Central memory CD8-positive, alpha-beta T cell (primary cell): ENCODE measurements around the gene ABCC1.

Source experiments
- ATAC-seq: fragments of 150-1000 bp; cut with Tn5 transposase; replicated peaks from 2 replicates; pipeline ENCODE4 v1.10.0; 2022; ENCODE audit warnings: mild to moderate bottlenecking, moderate FRiP score, moderate number of reproducible peaks; ENCODE audit not compliant: poor library complexity, severe bottlenecking; ENCODE audit errors: extremely low read depth
- DNase-seq, 2 donors: peaks; one replicate each; pipeline ENCODE4 v3.0.0; 2021; ENCODE audit warnings: low spot score in 2 of 2
- H3K27ac Mint-ChIP-seq: one replicate; pipeline ENCODE4 v1.8.0; 2022; ENCODE audit warnings: low read depth, mild to moderate bottlenecking, moderate library complexity, mixed read lengths
- H3K27me3 Mint-ChIP-seq: one replicate; pipeline ENCODE4 v1.8.0; 2022; ENCODE audit warnings: mixed read lengths
- H3K36me3 Mint-ChIP-seq: one replicate; pipeline ENCODE4 v1.8.0; 2022; ENCODE audit warnings: mild to moderate bottlenecking, moderate library complexity, mixed read lengths; ENCODE audit not compliant: insufficient read depth
- H3K4me1 Mint-ChIP-seq: one replicate; pipeline ENCODE4 v1.8.0; 2022; ENCODE audit warnings: mixed read lengths
- H3K4me3 Mint-ChIP-seq: one replicate; pipeline ENCODE4 v1.8.0; 2022; ENCODE audit warnings: mild to moderate bottlenecking, moderate library complexity, mixed read lengths
- H3K9me3 Mint-ChIP-seq: one replicate; pipeline ENCODE4 v1.8.0; 2022; ENCODE audit warnings: mixed read lengths

The ABCC1 gene

DNA sequence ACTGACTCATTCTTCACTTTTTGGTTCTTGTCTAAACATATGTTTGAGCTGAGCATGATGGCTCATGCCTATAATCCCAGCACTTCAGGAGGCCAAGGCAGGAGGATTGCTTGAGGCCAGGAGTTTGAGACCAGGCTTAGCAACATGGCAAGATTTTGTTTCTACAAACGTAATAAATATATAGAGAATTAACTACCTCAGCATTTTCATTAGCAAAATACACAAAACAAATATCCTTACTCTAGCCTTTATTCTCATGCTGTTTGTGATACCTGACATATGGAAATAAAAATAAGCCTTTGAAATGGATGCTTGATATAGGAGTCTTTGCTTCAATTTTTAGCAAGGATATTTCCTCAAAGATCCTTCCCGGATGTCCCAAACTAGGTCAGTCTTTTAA, 132.8 kb downstream of the ABCC1 start:
- no peak overlapping the region for H3K27ac Mint-ChIP-seq
- H3K36me3 Mint-ChIP-seq = peaks cover 35% of the 10 kb centered on the region
- ATAC-seq (no peak), DNase-seq (no peak)
- H3K4me3 Mint-ChIP-seq = no peak overlapping the region
- peaks cover 5% of the 10 kb centered on the region for H3K4me1 Mint-ChIP-seq
- H3K27me3 Mint-ChIP-seq = no peaks in the 10 kb centered on the region
- no peaks in the 10 kb centered on the region for H3K9me3 Mint-ChIP-seq

DNA sequence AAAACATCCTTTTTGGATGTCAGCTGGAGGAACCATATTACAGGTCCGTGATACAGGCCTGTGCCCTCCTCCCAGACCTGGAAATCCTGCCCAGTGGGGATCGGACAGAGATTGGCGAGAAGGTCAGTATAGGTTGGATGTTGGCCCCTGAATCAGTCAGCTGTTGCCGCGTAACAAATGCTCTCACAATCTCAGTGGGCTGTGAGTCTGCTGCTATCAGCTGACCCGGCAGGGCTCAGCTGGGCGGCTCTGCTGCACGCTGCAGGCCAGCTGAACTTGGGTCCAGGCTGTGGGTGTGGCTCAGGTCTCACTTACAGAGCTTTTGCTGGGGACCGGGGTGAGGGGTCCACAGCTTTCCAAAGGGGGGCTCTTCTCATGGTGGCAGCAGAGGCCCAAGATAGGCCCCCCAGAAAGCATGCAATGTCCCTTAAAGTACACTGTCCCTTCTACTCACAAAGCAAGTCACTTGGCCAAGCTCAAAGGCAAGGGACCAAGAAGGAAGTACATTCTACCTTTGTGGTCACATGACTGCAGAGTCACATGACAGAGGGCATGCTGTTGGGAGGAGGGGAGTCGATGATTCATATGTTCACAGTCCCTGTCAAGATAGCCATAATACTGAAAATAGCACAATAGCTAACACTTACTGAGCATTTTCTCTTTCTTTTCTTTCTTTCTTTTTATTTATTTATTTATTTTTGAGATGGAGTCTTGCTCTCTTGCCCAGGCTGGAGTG, 134.2 kb downstream of the ABCC1 start:
- H3K36me3 Mint-ChIP-seq = peaks cover 37% of the 10 kb centered on the region
- no peak overlapping the region for H3K4me3 Mint-ChIP-seq
- ATAC-seq (no peak), DNase-seq (no peak)
- H3K27ac Mint-ChIP-seq = peak overlapping the region; percentile 19
- H3K4me1 Mint-ChIP-seq = peaks cover 5% of the 10 kb centered on the region
- no peaks in the 10 kb centered on the region for H3K9me3 Mint-ChIP-seq
- H3K27me3 Mint-ChIP-seq = no peaks in the 10 kb centered on the region

DNA sequence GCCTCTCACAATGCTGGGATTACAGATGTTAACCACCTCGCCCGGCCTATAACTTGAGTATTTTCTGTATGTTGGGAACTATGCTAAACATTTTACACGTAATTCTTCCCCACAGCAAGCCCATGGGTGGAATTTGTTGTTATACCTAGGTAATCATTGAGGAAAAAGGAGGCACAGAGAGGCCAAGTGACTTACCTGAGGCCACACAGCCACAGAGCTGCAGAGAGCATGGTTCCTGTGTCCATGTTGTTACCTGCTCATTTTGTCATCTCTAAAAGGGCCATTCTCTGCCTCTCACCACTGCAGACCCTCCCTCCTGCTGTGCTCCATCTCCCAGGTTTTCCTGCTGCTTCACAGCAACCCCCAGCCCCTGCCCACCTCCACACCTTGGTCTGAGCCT, 135.5 kb downstream of the ABCC1 start:
- Mint-ChIP-seq H3K27me3 (no peaks in the 10 kb centered on the region), H3K4me3 (no peak overlapping the region), H3K36me3 (peaks cover 35% of the 10 kb centered on the region), H3K4me1 (no peaks in the 10 kb centered on the region), H3K9me3 (no peaks in the 10 kb centered on the region), H3K27ac (no peak overlapping the region)
- DNase-seq (no peak), ATAC-seq (no peak)

DNA sequence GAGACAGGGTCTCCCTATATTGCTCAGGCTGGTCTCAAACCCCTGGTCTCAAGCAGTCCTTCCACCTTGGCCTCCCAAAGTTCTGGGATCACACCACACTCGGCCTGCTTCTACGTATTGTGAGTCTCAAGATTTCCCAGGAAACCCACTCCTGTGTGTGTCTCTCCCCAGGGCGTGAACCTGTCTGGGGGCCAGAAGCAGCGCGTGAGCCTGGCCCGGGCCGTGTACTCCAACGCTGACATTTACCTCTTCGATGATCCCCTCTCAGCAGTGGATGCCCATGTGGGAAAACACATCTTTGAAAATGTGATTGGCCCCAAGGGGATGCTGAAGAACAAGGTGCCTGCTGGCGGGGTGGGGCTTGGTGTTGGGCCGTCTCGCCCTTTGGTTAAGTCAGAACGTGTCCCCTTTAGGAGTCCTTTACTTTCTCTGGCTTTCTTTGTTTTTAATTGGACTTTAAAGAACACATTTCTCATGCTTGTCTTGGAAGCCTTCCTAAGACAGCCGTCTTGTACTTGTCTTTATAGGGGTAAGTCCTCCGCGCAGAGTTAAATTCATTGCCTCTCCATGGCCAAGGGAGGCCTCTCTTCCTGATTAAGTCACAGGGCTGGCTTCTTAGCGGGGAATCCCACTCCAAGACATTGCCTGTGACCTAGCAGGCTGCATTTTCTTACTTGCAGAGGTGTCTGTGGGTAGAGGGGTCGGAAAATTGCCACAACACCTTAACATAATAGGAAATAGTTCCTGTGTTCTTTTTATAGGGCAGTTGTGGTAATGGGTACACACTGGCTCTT, 137.4 kb downstream of the ABCC1 start:
- H3K9me3 Mint-ChIP-seq = no peaks in the 10 kb centered on the region
- DNase-seq (no peak), ATAC-seq (no peak)
- H3K36me3 Mint-ChIP-seq = peaks cover 51% of the 10 kb centered on the region
- no peak overlapping the region for H3K4me3 Mint-ChIP-seq
- peak overlapping the region; percentile 90 for H3K27ac Mint-ChIP-seq
- H3K4me1 Mint-ChIP-seq = no peaks in the 10 kb centered on the region
- H3K27me3 Mint-ChIP-seq = no peaks in the 10 kb centered on the region

DNA sequence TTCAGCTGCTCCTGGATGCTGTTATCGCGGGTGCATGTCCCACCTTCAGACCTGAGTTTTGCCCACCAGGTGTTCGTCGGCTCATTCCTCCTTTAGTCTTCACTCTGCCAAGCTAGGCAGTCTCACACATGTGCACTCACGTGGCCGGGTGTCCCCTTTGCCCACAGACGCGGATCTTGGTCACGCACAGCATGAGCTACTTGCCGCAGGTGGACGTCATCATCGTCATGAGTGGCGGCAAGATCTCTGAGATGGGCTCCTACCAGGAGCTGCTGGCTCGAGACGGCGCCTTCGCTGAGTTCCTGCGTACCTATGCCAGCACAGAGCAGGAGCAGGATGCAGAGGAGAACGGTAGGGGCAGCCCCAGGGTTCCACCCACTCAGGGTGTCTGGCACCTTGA, 140.8 kb downstream of the ABCC1 start:
- H3K4me3 Mint-ChIP-seq = no peak overlapping the region
- no peaks in the 10 kb centered on the region for H3K4me1 Mint-ChIP-seq
- no peaks in the 10 kb centered on the region for H3K9me3 Mint-ChIP-seq
- no peaks in the 10 kb centered on the region for H3K27me3 Mint-ChIP-seq
- H3K36me3 Mint-ChIP-seq = peaks cover 48% of the 10 kb centered on the region
- ATAC-seq (no peak), DNase-seq (no peak)
- H3K27ac Mint-ChIP-seq = peak overlapping the region; percentile 53

DNA sequence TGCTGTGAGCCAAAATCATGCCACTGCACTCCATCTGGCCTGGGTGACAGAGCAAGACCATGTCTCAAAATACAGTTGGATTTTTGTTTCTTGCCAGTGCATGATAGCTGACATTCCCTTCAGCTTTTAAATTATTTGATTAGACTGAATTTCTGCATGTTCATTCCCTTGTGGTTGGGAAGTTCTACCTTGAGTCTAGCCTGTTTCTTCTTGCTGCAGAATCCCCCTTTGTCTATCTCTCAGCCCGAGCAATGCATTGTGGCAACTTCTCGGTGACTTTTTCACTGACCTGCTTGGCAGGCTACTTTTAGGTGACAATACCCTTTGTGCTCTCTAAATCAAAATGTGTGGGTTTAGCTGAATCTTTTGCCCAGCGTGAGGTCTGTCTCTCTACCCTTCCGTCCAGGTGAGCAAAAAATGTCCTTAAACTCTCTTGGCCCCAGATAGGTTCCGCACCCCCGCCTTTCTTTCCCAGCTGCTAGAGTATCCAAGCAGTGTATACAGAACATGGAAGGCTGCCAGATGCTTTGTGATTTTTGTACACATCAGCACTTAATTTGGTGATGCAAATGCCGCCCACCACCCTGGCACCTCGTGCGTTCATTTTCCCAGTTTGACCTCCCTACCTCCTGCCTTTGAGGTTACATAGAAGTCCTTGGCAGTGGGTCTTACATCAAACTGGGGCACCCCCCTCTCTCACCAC, 143.7 kb downstream of the ABCC1 start:
- no peaks in the 10 kb centered on the region for H3K4me1 Mint-ChIP-seq
- no peak overlapping the region for H3K4me3 Mint-ChIP-seq
- peaks cover 53% of the 10 kb centered on the region for H3K36me3 Mint-ChIP-seq
- H3K27ac Mint-ChIP-seq = no peak overlapping the region
- DNase-seq = no peak
- ATAC-seq = no peak
- no peaks in the 10 kb centered on the region for H3K9me3 Mint-ChIP-seq
- H3K27me3 Mint-ChIP-seq = no peaks in the 10 kb centered on the region

DNA sequence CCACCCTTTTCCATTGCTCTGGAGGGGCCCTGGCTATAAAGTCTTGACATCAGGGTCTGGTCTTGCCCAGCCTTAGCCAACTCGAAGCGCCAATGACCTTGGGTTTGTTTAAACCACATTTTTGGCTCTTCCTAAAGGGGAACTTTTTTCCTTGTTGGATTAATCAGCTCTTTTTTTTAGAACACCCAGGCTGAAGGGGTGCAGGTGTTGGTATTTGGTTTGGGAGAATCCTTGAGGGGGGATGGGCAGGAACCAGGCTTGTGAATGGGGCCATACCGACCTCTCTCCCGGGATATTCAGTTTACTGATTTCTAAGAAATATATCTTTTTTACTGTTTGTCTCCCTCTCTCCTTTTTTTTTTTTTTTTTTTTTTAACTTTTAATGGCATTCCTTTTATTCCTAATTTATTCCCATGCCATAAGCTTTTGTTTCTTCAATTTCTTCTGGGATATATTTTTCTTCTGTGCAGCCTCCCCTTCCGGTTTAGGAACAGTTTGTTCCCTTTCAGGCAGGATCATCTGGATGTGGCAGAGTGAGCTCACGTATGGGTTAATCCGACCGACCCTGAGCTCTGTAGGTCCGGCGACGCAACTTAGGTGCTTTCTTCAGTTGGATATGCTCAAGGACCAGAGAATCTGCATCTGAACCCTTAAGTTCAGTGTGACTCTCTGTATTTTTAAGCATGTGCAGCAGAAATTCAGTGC, 144.4 kb downstream of the ABCC1 start:
- no peaks in the 10 kb centered on the region for H3K9me3 Mint-ChIP-seq
- ATAC-seq (no peak), DNase-seq (no peak)
- H3K4me3 Mint-ChIP-seq = no peak overlapping the region
- H3K4me1 Mint-ChIP-seq = no peaks in the 10 kb centered on the region
- no peaks in the 10 kb centered on the region for H3K27me3 Mint-ChIP-seq
- peak overlapping the region; percentile 36 for H3K27ac Mint-ChIP-seq
- peaks cover 47% of the 10 kb centered on the region for H3K36me3 Mint-ChIP-seq

DNA sequence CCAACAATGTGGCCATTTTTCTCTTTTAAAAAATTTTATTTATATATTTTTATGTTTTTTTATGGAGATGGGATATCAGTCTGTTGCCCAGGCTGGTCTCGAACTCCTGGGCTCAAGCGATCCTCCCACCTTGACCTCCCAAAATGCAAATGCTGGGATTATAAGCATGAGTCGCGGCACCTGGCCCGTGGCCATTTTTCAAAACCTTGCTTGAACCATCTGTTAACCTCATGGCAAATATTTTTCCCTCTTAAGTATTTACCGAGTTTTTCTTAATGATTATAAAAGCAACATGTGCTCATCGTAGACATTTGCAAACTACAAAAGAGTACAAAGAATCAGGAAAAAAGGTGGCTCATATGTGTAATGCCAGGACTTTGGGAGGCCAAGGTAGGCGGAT, 146.2 kb downstream of the ABCC1 start:
- no peak for ATAC-seq
- Mint-ChIP-seq H3K9me3 (no peaks in the 10 kb centered on the region), H3K27me3 (no peaks in the 10 kb centered on the region), H3K4me1 (no peaks in the 10 kb centered on the region), H3K4me3 (no peak overlapping the region), H3K27ac (peak overlapping the region; percentile 73), H3K36me3 (peaks cover 40% of the 10 kb centered on the region)
- DNase-seq = no peak

DNA sequence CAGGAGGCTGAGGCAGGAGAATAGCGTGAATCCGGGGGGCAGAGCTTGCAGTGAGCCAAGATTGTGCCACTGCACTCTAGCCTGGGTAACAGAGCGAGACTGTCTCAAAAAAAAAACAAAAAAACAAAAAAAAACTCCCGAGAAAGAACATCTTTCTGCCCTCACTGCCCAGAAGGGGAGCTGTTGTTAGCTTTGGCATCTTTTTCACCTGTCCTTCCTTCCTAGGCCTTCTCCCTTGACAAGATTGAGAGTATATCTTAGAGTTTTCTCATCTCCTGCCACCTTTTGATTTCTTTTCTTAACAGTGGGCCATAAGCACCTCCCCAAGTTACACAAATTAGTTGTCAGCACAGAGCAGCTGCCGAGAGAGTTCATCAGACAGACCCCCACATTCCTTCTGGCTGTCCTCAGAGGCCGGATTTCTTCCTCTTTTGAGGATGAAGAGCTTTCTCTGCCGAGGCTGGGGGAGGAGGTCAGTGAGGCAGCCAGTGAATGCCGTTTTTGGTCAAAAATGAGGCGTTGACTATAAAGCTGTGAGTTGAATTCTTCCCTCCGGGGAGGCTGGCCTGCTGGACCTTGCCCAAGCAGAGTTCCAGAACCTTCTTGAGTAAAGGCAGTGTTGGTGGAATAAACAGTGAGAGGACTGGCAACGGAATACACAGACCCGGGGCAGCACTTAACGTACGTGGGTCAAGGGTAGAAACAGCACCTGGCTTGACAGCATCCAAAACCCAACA, 146.9 kb downstream of the ABCC1 start:
- no peaks in the 10 kb centered on the region for H3K9me3 Mint-ChIP-seq
- peaks cover 33% of the 10 kb centered on the region for H3K36me3 Mint-ChIP-seq
- peaks cover under 1% of the 10 kb centered on the region for H3K4me1 Mint-ChIP-seq
- peak overlapping the region; percentile 73 for H3K27ac Mint-ChIP-seq
- ATAC-seq (no peak), DNase-seq (no peak)
- no peaks in the 10 kb centered on the region for H3K27me3 Mint-ChIP-seq
- H3K4me3 Mint-ChIP-seq = no peak overlapping the region

DNA sequence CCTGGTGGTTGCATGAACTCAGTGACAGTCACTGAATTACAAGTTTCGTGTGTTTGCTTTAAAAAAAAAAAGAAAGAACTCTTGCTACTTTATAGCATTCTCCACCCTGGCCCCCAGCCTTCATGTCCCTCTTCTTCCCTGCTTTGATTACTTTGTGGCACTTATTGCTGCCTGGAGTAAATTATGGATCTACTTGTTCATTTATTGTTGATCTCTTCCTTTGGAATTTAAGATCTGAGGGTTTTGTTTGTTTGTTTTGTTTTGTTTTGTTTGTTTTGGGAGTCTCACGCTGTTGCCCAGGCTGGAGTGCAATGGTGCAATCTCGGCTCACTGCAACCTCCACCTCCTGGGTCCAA, 147.4 kb downstream of the ABCC1 start:
- peaks cover 5% of the 10 kb centered on the region for H3K4me1 Mint-ChIP-seq
- H3K36me3 Mint-ChIP-seq = peaks cover 29% of the 10 kb centered on the region
- ATAC-seq (no peak), DNase-seq (no peak)
- H3K4me3 Mint-ChIP-seq = no peak overlapping the region
- no peak overlapping the region for H3K27ac Mint-ChIP-seq
- no peaks in the 10 kb centered on the region for H3K9me3 Mint-ChIP-seq
- no peaks in the 10 kb centered on the region for H3K27me3 Mint-ChIP-seq

DNA sequence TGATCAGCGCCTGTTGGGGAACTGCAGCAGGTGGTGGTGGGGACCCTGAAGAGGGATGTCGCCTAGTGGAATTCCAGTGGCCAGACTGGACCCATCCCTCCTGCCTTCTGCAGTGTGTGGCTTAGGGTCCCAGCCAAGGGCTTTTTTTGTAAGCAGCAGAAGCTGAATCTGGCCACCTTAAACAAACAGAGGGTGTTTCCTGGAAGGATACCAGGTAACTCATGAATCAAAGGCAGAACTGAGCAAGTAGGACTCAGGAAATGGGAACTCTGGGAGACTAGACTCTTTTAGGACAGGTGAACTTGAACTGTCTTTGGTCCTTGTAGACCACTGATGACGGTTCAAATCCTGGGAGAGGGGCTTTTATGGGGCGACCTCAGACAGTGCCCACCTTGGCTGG, 149.9 kb downstream of the ABCC1 start:
- no peak for DNase-seq
- Mint-ChIP-seq H3K27me3 (no peaks in the 10 kb centered on the region), H3K36me3 (peaks cover 29% of the 10 kb centered on the region), H3K9me3 (no peaks in the 10 kb centered on the region), H3K4me1 (peaks cover 5% of the 10 kb centered on the region), H3K27ac (peak overlapping the region; percentile 83), H3K4me3 (no peak overlapping the region)
- no peak for ATAC-seq

DNA sequence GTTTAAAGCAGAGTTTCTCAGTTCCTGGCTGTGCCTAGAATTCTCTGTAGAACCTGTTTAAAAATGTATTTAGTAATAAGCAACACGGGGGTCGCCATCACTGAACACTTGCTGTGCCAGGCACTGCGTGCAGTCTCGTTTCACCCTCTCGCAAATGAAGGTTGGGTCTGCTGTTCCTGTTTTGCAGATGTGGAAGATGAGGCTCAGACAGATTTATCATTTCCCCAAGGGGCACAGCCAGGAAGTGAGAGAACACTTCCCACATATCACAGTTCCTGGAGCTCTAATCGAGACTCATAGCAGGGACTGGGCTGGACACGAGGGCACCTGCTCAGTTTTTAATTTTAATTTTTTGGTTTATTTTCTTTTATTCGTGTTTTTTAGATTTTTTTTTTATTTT, 151.2 kb downstream of the ABCC1 start:
- Mint-ChIP-seq H3K36me3 (peaks cover 37% of the 10 kb centered on the region), H3K4me1 (peaks cover 5% of the 10 kb centered on the region), H3K27ac (no peak overlapping the region), H3K27me3 (no peaks in the 10 kb centered on the region), H3K9me3 (no peaks in the 10 kb centered on the region), H3K4me3 (no peak overlapping the region)
- ATAC-seq (no peak), DNase-seq (no peak)
